Measurements from ENCODE around the gene ITPRID2. TPM values are rescaled to one million over a fixed set of nuclear protein-coding genes. Genes with fewer than 3 reads are reported as not detected.

ITPRID2 gene
- total and polyA plus RNA-seq, 2 of the 13 experiments (the other 11 are each of a cell fraction or from before 2014, with no cell fraction given) = 44.8 to 62.3 TPM

DNA sequence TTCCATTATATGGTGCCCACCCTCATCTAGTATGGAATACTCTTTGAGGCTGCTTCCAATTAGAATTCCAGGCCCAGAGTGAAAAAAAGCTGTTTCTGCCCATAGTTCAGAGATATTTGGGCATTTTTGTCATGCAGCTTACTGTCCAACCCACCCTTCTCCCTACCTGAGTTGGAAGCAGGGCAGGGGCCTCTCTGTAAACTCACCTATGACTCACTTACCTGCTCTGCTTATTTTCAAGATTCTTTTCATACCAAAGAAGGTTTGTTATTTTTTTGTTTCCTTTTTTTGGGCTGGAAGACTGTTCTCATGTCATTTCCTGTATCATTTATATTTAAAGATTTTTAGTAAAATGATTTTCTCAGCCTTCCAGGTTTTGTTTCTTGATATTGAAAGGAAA is 55.7 kb downstream of the ITPRID2 start:
- no peak overlapping the region for H3K4me2 ChIP-seq (ENCODE audit: low read depth, low read length)
- no TSS peak for BruUV-seq (replicated peaks)
- ATAC-seq = no peak
- POLR2A ChIA-PET = no interaction called here
- no peak for DNase-seq (ENCODE audit: low spot score)
- H3K79me2 ChIP-seq (ENCODE audit: insufficient read depth, low read length) = no peaks in the 10 kb centered on the region
- no peak overlapping the region for H3K9ac ChIP-seq (ENCODE audit: insufficient read depth, low read depth, low read length)
- in situ Hi-C loops (cut with HindIII; ENCODE audit: extremely low pct_ligation_motif_present, low pct_unique_long_range_greater_than_20kb) (loop anchor here (5.0 kb wide), 1 partner anchor 35 kb away; no protein-coding TSS in a partner anchor), intact Hi-C loops (cut with micrococcal nuclease; ENCODE audit: unreplicated experiment) (no loop called here)
- no peak overlapping the region for H3K4me3 ChIP-seq (replicated peaks in 1 of 3; ENCODE audit: insufficient read depth in 1 of 3, low read depth in 2 of 3, low read length in 3 of 3)
- no peaks in the 10 kb centered on the region for H4K20me1 ChIP-seq (ENCODE audit: insufficient read depth, low read length)
- H3K4me1 ChIP-seq (ENCODE audit: insufficient read depth, low read length) = peaks cover 49% of the 10 kb centered on the region
- H3K9me3 ChIP-seq (ENCODE audit: low read length) = no peaks in the 10 kb centered on the region
- H3K36me3 ChIP-seq (replicated peaks in 1 of 2; ENCODE audit: control insufficient read depth in 1 of 2, insufficient read depth in 2 of 2, low read length in 2 of 2) = no peaks in the 10 kb centered on the region
- no peak overlapping the region for H2AFZ ChIP-seq (ENCODE audit: low read length)
- CTCF ChIA-PET (ENCODE audit: low intra/inter-chr PET ratio, low total read pairs) = no interaction called here
- no peak overlapping the region for H3K27ac ChIP-seq (ENCODE audit: extremely low read length, insufficient read depth, low read length)
- FAIRE-seq = no peak
- no peaks in the 10 kb centered on the region for H3K27me3 ChIP-seq (ENCODE audit: control insufficient read depth in 1 of 2, insufficient read depth in 2 of 2, low read length in 2 of 2)
- TF ChIP-seq ZNF256 (CRISPR knock-in tag; conservative IDR thresholded peaks at IDR 0.05) (no peak), KLF12 (CRISPR knock-in tag; IDR thresholded peaks at IDR 0.05; ENCODE audit: borderline replicate concordance) (no peak), PAX8 (CRISPR knock-in tag; IDR thresholded peaks at IDR 0.05; ENCODE audit: borderline replicate concordance) (no peak), ZEB1 (IDR thresholded peaks at IDR 0.05; ENCODE audit: insufficient replicate concordance, low read depth) (peak; percentile 87), TAF15 (IDR thresholded peaks at IDR 0.05; ENCODE audit: low read depth, low read length, poor library complexity, severe bottlenecking) (no peak), POLR2AphosphoS5 (IDR thresholded peaks at IDR 0.05; ENCODE audit: low read depth, low read length) (no peak), FOSL2 (CRISPR knock-in tag; IDR thresholded peaks at IDR 0.05) (0 out of 2 replicates have a peak, but pooled peaks have one; percentile 25), HNF4G (IDR thresholded peaks at IDR 0.05; ENCODE audit: borderline replicate concordance, low read depth, low read length) (no peak), HNF4G (CRISPR knock-in tag; IDR thresholded peaks at IDR 0.05; ENCODE audit: borderline replicate concordance, low read depth) (no peak), RXRB (CRISPR knock-in tag; IDR thresholded peaks at IDR 0.05; ENCODE audit: borderline replicate concordance) (no peak), TEAD3 (CRISPR knock-in tag; optimal IDR thresholded peaks at IDR 0.05; ENCODE audit: borderline replicate concordance) (peak; percentile 44), ZNF619 (CRISPR knock-in tag; IDR thresholded peaks at IDR 0.05) (no peak), ERF (CRISPR knock-in tag; IDR thresholded peaks at IDR 0.05) (no peak), FOXP1 (IDR thresholded peaks at IDR 0.05) (no peak), FOXP1 (CRISPR knock-in tag; IDR thresholded peaks at IDR 0.05) (no peak), GATA4 (IDR thresholded peaks at IDR 0.05; ENCODE audit: borderline replicate concordance, low read depth) (no peak), HNRNPL (IDR thresholded peaks at IDR 0.05; ENCODE audit: low read depth, low read length) (no peak), ELF1 (CRISPR knock-in tag; IDR thresholded peaks at IDR 0.05) (no peak)
- TF ChIP-seq, protein P1, sequence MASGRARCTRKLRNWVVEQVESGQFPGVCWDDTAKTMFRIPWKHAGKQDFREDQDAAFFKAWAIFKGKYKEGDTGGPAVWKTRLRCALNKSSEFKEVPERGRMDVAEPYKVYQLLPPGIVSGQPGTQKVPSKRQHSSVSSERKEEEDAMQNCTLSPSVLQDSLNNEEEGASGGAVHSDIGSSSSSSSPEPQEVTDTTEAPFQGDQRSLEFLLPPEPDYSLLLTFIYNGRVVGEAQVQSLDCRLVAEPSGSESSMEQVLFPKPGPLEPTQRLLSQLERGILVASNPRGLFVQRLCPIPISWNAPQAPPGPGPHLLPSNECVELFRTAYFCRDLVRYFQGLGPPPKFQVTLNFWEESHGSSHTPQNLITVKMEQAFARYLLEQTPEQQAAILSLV (CRISPR knock-in tag; IDR thresholded peaks at IDR 0.05; ENCODE audit: borderline replicate concordance) = no peak
- TF ChIP-seq, protein P2, sequence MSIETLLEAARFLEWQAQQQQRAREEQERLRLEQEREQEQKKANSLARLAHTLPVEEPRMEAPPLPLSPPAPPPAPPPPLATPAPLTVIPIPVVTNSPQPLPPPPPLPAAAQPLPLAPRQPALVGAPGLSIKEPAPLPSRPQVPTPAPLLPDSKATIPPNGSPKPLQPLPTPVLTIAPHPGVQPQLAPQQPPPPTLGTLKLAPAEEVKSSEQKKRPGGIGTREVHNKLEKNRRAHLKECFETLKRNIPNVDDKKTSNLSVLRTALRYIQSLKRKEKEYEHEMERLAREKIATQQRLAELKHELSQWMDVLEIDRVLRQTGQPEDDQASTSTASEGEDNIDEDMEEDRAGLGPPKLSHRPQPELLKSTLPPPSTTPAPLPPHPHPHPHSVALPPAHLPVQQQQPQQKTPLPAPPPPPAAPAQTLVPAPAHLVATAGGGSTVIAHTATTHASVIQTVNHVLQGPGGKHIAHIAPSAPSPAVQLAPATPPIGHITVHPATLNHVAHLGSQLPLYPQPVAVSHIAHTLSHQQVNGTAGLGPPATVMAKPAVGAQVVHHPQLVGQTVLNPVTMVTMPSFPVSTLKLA (IDR thresholded peaks at IDR 0.05) = no peak
- TF ChIP-seq, protein P3, sequence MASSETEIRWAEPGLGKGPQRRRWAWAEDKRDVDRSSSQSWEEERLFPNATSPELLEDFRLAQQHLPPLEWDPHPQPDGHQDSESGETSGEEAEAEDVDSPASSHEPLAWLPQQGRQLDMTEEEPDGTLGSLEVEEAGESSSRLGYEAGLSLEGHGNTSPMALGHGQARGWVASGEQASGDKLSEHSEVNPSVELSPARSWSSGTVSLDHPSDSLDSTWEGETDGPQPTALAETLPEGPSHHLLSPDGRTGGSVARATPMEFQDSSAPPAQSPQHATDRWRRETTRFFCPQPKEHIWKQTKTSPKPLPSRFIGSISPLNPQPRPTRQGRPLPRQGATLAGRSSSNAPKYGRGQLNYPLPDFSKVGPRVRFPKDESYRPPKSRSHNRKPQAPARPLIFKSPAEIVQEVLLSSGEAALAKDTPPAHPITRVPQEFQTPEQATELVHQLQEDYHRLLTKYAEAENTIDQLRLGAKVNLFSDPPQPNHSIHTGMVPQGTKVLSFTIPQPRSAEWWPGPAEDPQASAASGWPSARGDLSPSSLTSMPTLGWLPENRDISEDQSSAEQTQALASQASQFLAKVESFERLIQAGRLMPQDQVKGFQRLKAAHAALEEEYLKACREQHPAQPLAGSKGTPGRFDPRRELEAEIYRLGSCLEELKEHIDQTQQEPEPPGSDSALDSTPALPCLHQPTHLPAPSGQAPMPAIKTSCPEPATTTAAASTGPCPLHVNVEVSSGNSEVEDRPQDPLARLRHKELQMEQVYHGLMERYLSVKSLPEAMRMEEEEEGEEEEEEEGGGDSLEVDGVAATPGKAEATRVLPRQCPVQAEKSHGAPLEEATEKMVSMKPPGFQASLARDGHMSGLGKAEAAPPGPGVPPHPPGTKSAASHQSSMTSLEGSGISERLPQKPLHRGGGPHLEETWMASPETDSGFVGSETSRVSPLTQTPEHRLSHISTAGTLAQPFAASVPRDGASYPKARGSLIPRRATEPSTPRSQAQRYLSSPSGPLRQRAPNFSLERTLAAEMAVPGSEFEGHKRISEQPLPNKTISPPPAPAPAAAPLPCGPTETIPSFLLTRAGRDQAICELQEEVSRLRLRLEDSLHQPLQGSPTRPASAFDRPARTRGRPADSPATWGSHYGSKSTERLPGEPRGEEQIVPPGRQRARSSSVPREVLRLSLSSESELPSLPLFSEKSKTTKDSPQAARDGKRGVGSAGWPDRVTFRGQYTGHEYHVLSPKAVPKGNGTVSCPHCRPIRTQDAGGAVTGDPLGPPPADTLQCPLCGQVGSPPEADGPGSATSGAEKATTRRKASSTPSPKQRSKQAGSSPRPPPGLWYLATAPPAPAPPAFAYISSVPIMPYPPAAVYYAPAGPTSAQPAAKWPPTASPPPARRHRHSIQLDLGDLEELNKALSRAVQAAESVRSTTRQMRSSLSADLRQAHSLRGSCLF (CRISPR knock-in tag; IDR thresholded peaks at IDR 0.05; ENCODE audit: borderline replicate concordance) = no peak
